Activated CD8-positive, alpha-beta memory T cell treated with anti-CD3 and anti-CD28 coated beads for 24 hours (primary cell): ENCODE results near the gene BANK1.

Source experiments
- DNase-seq: peaks from one replicate; pipeline ENCODE4 v3.0.0-alpha.2; 2020

BANK1 gene, protein sequence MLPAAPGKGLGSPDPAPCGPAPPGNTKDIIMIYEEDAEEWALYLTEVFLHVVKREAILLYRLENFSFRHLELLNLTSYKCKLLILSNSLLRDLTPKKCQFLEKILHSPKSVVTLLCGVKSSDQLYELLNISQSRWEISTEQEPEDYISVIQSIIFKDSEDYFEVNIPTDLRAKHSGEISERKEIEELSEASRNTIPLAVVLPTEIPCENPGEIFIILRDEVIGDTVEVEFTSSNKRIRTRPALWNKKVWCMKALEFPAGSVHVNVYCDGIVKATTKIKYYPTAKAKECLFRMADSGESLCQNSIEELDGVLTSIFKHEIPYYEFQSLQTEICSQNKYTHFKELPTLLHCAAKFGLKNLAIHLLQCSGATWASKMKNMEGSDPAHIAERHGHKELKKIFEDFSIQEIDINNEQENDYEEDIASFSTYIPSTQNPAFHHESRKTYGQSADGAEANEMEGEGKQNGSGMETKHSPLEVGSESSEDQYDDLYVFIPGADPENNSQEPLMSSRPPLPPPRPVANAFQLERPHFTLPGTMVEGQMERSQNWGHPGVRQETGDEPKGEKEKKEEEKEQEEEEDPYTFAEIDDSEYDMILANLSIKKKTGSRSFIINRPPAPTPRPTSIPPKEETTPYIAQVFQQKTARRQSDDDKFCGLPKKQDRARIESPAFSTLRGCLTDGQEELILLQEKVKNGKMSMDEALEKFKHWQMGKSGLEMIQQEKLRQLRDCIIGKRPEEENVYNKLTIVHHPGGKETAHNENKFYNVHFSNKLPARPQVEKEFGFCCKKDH

DNA sequence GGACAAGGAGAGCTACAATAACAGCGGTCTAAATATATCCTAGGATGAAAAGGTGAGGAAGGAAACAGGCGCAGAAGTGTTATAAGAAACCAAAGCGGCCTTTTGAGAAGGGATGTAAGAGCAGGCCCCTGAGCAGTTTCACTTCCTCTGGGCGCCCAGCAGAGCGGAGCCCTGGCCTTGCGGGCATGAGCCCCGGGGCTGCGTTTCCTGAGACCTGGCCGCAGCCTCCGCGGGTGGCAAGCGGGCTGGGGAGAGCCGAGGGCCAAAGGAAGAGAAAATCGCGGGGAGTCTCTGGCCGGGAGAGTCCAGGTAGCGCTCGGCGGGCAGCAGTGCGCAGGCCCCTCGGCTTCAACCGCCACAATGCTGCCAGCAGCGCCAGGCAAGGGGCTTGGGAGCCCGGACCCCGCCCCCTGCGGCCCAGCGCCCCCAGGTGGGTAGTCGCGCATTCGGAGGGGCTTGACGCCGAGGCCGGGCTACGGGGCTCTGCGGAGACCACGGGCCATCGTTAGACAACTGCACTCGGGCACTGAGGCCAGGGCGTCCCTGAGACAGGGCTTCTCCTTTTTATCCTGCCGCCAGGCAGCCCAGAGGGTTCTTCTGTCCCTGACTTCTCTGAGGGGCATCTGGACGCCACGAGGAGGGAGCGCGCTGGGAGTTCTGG is at the start of gene BANK1:
Gene BANK1, plus strand, starts transcription at position 210 of the 661 bp plus-strand sequence. Its CDS starts 151 bp downstream, at position 361.
- DNase-seq = peak; percentile 66

DNA sequence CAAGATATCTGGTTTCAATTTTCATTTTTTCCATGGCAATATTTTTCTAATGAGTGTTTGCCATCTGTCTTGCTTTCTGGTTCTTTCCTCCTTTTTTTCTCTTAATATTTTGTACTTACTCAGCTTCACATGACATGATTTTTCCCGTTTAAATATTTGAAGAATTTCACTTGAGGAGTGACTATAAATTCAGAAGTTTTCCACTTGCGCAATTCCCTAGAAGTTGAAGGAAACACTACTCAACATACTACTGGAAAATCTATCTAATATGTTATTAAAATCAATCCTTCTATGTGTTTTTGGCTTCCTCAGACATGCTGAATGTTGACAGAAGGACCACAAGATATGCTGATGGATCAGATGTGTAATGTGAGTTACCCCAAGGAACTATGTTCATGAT is 36.8 kb upstream of the BANK1 start:
- DNase-seq = no peak

DNA sequence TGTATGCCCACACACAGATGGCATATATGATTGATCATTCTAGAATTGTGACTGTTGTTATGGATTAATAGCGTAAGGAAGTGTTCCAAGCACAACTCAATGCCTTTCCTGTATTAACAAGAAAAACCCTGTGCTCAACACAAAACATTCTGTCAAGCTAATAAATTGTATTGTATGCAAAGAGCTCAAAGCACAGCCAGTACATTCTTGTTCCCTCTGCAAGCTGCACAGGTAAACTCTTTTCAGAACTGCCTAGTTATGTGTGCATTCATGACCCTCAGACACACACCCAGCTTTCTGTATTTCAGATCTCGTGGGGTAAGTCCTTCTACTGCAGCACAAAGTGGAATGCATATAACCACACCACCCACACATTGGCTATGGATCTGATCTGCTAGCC is 34.3 kb upstream of the BANK1 start:
- DNase-seq = no peak

DNA sequence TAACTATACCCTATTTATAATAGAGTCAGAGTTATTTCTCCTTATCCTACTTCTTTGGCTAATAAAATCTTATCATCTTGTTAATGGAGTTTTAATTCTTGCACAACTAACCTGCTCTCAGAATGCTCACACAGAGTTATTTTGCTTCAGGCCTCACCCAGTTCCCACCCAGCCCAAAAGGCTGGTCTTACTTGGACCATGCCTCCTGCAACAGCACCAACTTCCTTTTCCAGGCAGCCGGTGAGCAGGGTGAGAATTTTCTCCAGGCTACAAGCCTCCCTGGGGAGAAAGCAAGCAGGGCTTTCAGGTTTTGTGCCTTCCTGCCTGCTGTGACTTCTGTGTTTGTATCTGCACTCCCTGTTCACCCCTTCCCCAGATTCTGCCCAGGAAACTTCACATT is 29.1 kb upstream of the BANK1 start:
- no peak for DNase-seq

DNA sequence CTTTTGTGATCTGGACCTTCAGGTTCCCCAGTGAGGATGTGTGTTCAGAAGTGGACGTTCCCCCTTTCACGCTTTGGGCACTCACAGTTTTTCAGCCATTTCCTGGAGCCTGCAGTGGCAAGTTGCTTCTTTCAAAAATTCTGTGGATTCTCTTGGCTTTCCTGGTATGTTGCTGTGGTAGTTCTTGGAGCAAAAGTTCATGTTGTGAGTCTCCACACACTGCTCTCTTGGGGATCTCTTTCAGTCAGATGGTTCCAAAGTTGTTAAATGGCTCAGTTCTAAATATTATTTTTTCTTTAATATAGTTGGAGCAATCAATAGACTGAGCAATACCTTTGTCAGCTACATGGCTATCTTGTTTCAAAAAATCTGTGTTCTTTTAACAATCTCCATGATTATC is 28.5 kb upstream of the BANK1 start:
- no peak for DNase-seq

DNA sequence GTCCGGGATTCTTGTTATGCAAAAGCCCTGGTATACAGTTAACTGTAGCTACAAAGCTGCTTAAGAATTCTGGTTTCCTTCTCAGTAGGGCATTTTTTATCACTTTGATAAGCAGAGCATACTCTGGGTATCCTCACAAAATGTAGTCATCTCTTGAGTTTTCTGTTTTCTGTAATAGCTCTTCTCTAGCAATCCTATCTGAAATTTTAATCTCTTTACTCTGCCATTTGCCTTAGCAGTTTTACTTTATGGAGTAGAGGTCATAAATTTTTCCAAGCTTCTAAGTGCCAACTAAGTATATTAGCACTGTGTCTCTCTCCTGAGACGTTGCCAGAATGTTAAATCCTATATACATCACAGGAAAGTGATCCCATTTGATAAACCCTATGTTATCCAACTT is 28.0 kb upstream of the BANK1 start:
- DNase-seq = no peak

DNA sequence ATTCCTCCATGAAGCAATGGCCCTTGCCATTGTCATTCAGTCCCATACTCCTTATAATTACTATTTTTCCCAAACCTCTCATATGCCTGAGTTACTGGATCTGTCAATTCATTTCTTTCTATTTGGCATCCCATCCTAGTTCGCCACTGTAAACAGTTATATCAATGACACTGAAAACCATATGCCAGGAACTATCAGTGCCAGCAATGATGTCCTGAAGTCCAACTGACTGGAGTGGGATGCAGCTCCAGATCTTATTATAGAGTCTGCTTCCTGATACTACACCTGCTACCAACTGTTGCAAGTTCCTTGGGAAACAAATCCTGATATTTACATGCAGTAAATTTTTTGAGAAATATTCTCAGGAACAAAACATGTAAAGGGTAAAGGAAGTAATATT is 27.0 kb upstream of the BANK1 start:
- DNase-seq = no peak

DNA sequence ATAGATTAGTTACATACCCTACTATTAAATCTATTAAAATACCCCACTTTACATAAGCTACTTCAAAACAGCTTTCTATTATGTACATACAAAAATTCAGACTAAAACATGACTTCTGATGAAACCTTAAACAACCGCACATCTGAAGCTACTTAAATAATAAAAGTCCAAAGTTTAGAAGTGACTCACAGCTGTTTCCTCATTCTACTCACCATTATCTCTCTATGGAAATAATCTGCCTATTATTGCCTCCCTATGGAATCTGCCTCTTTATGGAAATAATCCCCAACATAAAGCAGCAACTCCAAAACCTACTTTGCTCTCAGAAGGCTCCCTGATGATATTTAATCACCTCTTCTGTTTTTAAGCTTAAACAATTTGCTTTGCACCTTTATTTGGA is 15.7 kb upstream of the BANK1 start:
- DNase-seq = no peak

DNA sequence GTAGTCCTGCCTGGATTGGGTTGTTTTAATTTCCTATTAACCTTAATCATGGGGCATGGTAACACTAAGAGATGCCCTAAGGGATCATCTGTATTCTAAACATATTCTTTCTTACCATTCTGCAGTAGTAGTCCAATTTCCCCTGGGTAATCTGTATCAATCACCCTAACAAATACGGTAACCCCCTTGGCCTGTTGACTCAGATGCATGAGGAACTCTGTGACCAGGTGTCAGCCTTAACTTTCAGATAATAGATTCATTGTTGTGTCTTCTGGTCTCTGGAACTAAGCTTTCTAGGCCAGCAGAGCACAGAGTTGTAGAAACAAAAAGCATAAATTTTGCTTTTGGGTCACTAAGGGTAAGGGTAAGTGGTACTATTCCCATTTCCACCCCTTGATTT is 13.1 kb upstream of the BANK1 start:
- no peak for DNase-seq

DNA sequence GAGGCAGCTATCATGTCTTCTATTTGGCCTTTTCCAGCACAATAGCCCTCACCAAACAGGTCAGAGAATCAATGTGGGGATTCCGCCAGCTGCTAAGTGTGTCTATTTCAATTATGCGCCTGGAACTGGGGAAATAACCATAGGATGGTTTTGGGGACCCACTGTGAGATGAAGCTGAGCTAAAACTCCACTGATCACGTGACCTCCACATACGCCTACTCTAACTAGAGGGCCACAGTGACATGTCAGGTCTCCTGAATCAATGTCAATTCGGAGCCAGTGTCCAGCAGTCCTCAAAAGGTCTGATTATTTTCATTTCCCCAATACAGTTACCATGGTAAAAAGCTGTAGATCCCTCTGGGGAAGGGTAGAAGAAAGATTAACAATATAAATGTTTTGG is 10.2 kb upstream of the BANK1 start:
- DNase-seq = no peak

DNA sequence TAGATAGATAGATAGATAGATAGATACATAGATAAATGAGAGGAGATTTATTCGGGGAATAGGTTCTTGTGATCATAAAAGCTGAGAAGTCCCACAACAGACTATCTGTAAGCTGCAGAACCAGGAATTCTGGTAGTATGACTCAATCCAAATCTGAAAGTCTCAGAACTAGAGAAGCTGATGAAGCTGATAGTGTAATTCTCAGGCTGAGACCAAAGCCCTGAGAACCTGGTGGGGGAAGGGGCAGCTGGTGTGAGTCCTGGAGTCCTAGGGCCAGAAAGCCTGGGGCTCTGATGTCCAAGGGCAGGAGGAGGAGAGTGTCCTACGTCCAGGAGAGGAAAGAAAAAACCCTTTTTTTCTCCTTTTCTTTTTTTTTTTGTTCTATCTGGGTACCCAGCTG is 8.0 kb upstream of the BANK1 start:
- no peak for DNase-seq

DNA sequence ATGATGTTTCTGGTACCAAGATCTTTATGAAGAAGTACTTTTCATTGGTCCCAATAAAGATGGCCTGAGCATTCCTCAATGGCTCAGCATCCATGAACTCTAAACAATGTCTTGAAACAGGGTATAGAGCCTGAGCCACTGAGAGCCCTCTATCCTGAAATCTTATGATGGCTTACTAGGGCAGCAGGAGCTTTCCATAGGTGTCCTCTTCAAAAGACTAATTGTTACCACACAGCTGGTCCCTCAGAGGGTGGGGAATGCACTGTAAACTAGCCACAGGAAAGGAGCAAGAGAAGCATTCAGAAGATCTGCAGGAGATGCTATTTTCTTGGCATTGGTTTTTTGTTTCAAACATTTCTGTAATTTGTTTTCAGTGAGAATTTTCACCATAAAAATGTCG is 5.6 kb upstream of the BANK1 start:
- no peak for DNase-seq

DNA sequence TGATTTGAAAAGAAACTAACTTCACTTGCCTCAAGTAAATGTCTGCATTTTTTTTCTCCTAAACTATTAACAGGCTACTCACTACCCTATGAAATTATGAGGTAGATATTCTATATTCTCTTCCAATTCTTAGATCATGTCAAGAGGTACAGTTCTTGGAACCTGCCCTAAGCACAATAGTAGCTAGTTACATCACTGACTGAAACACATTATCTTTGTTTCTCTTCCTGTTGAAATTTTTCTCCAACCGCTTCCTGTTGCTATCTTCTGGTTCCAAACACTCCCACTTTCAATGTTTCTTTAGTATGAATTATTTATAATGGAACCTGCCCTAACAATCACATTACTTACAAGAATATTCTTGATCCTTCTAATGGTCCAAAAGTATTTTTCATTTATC is 5.0 kb upstream of the BANK1 start:
- DNase-seq = no peak

DNA sequence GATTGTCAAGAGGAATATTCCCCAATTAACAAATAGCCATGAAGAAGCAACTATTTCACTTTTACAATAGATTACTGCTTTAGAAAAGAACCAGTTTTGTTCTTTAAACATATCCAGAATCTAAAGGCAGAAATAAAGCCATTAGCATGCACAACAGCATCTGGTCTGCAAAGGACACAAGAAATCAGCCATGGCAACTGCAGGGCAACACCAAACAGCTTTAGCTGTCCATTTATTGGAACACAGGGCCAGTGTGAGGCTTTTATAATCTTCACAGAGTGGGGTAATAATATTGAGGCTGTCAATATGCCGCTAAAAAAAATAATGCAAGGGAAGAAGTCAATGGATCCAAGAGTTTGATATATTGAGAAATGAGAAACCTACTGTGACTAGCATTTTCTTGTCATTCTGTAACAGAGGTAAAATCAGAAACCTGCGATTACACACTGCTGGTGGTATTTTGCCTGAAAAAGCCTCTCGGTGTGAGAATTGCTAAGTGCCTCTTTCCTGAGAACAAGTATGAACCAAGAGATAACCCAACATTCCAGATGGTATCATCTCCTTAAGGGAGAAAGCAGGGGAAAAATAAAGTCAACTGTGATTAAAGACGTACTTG is 2.7 kb upstream of the BANK1 start:
- no peak for DNase-seq

DNA sequence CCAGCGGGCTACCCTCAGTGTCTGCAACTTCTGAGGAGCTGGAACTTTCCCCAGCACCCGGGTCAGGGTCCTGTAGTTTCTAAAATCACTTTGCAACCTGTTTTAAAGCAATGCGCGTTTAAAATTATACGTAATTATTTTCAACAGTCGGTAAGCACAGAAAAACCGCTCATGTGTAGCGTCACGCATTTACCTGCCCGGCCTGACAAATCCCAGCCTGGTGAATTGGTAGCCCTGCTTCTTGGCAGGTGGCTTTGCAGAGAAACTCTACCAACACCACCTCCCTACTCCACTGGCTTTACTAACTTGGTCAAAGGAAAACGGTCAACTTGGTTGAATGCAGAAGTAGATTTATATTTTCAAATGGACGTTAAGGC is 640 bp downstream of the BANK1 start:
- peak; percentile 55 for DNase-seq

DNA sequence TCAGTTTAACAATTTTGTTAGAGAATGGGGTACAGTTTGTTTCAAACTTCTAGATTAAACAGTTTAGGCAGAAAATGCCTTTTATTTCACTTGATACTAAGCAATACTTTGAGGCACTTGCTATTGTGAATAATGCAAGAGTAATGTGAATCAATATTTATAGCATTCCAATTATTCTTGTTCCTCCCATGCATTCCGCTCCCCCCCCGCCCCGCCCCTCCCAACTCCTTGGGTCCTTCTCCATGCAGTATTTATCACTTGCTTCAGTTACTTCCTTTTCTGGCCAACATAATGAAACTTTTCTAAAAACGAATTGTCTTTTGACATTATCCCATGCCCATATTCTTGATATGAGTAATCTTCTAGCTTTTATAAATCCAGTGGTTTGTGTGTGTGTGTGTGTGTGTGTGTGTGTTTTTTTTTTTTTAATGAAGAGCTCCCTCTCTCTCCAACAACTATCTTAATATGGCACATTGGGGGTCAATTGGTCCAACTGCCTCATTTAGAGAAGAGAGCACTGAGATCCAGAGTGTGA is 1.6 kb downstream of the BANK1 start:
- DNase-seq = no peak

DNA sequence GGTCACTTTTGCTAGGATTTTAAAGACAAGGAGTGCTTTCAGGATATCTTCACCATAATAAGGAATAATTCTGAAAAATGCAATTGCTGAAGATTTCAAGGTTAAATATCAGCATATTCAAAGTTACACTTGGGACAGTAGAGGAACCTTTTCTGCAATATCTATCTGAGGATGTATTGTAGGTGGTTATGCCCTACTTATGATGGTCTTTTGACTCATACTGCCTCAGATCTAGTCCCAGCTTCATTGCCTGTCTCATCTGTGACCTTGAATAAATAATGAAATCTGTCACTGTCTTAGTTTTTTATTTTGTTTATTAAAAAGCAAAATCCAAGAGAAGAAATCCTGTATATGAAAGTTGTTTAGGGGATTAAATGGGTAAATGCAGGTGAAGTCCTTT is 2.9 kb downstream of the BANK1 start:
- DNase-seq = no peak

DNA sequence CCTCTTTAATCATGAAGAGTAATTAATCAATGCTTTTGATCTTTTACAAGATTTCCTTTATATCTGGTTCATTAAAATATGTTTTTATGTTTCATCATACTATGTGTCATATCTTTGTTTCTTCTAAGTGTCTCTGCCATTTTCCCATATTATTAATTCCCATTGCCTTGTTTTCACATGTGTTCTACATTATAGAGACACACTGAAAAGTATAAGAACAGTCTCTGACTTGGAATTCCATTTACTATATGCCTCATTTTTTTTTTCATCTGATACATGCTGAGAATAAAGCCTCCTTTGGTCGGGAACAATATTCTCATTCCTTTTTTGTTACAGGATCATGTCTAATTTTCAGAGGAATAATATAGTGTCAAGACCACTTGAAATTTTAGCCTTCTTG is 4.3 kb downstream of the BANK1 start:
- no peak for DNase-seq

DNA sequence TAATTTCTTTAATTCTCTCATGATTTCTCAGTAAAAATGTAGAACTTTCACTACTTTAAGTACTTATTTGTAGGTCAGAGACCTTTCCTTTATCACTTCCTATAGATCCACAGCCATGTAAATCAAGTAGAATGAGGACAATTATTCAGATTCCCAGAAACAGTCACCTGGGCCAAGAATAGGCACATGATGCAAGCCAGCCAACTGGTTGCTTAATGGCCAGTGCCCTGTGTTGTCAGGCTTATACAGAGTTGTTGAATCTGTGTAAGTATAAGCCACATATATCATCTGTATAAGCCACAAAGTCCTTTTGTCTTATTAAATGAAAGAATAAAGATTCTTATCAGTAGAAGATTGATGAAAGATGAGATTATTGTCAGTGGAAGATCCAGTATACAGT is 5.2 kb downstream of the BANK1 start:
- DNase-seq = no peak

DNA sequence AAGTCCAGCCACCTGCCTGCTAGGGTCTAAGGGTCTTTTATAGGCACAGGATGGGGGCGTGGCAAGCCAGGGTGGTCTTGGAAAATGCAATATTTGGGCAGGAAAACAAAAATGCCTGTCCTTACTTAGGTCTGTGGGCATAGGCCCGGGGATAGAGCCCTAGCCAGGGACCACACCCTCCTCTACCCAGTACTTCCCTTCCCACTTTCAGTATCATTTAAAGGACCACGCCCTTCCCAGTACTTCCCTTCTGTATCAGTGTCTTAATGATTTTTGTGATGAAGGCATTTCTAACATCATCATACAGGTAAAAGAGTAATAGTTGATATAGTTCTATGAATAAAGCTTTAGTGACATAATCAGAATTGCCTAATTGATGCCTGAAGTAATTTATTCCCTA is 11.4 kb downstream of the BANK1 start:
- DNase-seq = no peak

DNA sequence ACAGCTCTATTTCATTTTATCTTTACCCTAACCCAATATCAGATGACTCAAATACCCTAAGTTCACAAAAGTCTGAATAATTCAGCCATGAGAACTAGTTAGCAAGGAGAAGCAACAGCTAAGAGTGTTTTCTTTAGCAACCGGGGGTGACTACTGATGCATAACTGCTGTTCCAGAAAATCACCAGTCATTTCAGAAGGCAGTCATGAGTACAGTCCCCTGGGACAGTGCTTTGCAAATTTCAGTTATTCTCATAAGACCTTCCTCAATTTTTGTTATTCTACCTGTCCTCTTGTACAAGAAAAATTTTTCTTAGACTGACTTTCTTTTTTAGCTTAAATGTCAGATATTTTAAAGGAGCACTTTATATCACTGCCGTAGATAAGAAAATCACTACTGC is 16.4 kb downstream of the BANK1 start:
- DNase-seq = no peak

DNA sequence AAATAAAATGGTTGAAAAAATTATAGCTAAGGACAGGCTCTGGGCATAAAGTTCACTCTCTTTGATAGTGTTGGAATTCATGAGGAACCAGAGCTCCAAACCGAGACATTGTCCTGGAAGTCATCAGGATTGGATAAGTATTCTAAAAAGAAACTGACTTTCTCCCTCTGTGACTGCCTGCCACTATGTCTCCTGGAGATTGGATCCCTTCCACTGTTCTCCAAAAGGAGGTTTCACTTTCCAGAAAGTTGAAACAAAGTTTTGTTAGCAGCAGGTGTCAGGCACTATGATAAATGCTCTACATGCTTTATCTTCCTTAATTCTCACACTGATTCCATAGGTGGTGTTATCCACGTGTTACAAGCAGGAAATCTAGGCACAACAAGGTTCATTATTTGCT is 16.8 kb downstream of the BANK1 start:
- no peak for DNase-seq

DNA sequence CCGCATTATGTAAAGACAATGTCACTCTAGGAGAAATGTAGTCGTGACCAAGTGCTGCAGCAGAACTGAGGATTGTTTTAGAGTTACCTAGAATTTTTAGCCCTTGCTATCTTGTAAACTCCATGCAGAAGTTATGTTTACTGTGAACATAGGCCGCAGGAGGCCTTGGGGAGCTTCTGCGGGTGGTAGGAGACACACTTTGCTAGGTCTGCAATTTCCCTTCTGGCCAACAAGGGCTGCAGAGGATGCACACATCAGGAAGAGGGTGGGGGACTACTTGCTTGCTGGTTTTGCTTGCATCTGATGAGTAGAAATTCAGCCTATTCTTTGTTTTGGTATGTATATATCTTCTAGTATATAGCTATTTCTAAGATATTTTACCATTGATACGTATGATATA is 23.1 kb downstream of the BANK1 start:
- no peak for DNase-seq
